Suppressor macrophage treated with lipopolysaccharide for 1 hour (primary cell): Measurements from ENCODE around the gene SYF2.
"Not testable (repeated sequence)": the region's sequence is repeated elsewhere in the genome, so short reads cannot be mapped to it uniquely, and the experiment has no call there.

ENCODE experiments used
- DNase-seq, 3 donors: peaks; one replicate each; pipeline ENCODE4 v3.0.0-alpha.2; 2020 to 2022

Gene SYF2

GRCh38 chr1:25245809-25246599 is 13.7 kb upstream of the SYF2 start:
- peak; percentile 32 to 57 (median 47) for DNase-seq

GRCh38 chr1:25245393-25245792 is 13.1 kb upstream of the SYF2 start:
- DNase-seq: no peak

GRCh38 chr1:25243907-25244306 is 11.6 kb upstream of the SYF2 start:
- no peak for DNase-seq

GRCh38 chr1:25239681-25240541 is 7.6 kb upstream of the SYF2 start:
- peak; percentile 91 to 93 (median 92) for DNase-seq

GRCh38 chr1:25238046-25238445 is 5.7 kb upstream of the SYF2 start:
- DNase-seq: no peak

- DNase-seq: not testable (repeated sequence)
Observed at GRCh38 chr1:25236261-25236660, 4.0 kb upstream of the SYF2 start.

- not testable (repeated sequence) for DNase-seq
Observed at GRCh38 chr1:25235411-25235810, 3.1 kb upstream of the SYF2 start.

GRCh38 chr1:25232866-25233784 is 823 bp upstream of the SYF2 start:
- DNase-seq: peak; percentile 95 to 97 (median 96)

GRCh38 chr1:25223471-25223870 is 8.8 kb downstream of the SYF2 start:
- DNase-seq: no peak

- DNase-seq: no peak
Observed at GRCh38 chr1:25222606-25223005, 9.7 kb downstream of the SYF2 start.

- DNase-seq: no peak
Observed at GRCh38 chr1:25220666-25221065, 11.6 kb downstream of the SYF2 start.

- DNase-seq: no peak
Observed at GRCh38 chr1:25219661-25220251, 12.5 kb downstream of the SYF2 start.

- no peak for DNase-seq
Observed at GRCh38 chr1:25217598-25218232, 14.6 kb downstream of the SYF2 start.

- no peak for DNase-seq
Observed at GRCh38 chr1:25217015-25217414, 15.3 kb downstream of the SYF2 start.

- DNase-seq: no peak
Observed at GRCh38 chr1:25216123-25216522, 16.2 kb downstream of the SYF2 start.

GRCh38 chr1:25212725-25213124 is 19.6 kb downstream of the SYF2 start:
- no peak for DNase-seq

GRCh38 chr1:25210728-25211127 is 21.6 kb downstream of the SYF2 start:
- DNase-seq: no peak

- peak; percentile 37 to 77 (median 71) for DNase-seq
Observed at GRCh38 chr1:25209516-25209915, 22.8 kb downstream of the SYF2 start.

- no peak for DNase-seq
Observed at GRCh38 chr1:25208561-25209222, 23.6 kb downstream of the SYF2 start.

- no peak for DNase-seq
Observed at GRCh38 chr1:25208092-25208491, 24.2 kb downstream of the SYF2 start.

- no peak for DNase-seq
Observed at GRCh38 chr1:25206201-25206600, 26.1 kb downstream of the SYF2 start.
